HEK293 (cell line): ENCODE measurements around the gene USP21.

Experiments used
- CTCF ChIA-PET: fragments of 350-600 bp; formaldehyde crosslinking; extraction: SDS; loops from one replicate; lab custom pipeline; 2021; ENCODE audit warnings: antibody characterized with exemption; lab: Yijun Ruan, JAX
- POLR2A ChIA-PET: fragments of 300-600 bp; formaldehyde crosslinking; extraction: SDS; loops from one replicate; lab custom pipeline; 2020; ENCODE audit warnings: antibody characterized with exemption, inconsistent platforms; lab: Yijun Ruan, JAX
- H3K27ac ChIP-seq: fragments of 200-500 bp; sonication (Bioruptor generic); 2 replicates; pipeline ENCODE4 v1.5.1; 2014; ENCODE audit warnings: low read depth, low read length, control low read depth, inconsistent platforms; ENCODE audit errors: extremely low read depth
- H3K36me3 ChIP-seq, 2 experiments: fragments of 200-500 bp in 1 of 2; sonication (Bioruptor generic) in 1 of 2; 1 replicate in 1 of 2; 2 replicates in 1 of 2; pipeline ENCODE4 v1.5.1; 2014 to 2017; ENCODE audit warnings: inconsistent platforms in 2 of 2, low read length in 2 of 2; ENCODE audit not compliant: control insufficient read depth in 2 of 2, insufficient read depth in 1 of 2
- H3K4me1 ChIP-seq: fragments of 200-500 bp; sonication (Bioruptor generic); 2 replicates; pipeline ENCODE4 v1.5.1; 2014; ENCODE audit warnings: mild to moderate bottlenecking, low read length, inconsistent platforms; ENCODE audit not compliant: control insufficient read depth, insufficient read depth
- H3K4me3 ChIP-seq: 2 replicates; pipeline ENCODE4 v1.5.1; 2011; ENCODE audit warnings: low read depth, mild to moderate bottlenecking, control low read depth, low read length, moderate library complexity
- H3K9me3 ChIP-seq: fragments of 200-500 bp; sonication (Bioruptor generic); 2 replicates; pipeline ENCODE4 v1.5.1; 2014; ENCODE audit warnings: low read depth, low read length, inconsistent platforms; ENCODE audit not compliant: control insufficient read depth, insufficient read depth
- GLI4 ChIP-seq: fragments of 450-650 bp; formaldehyde crosslinking; IDR thresholded peaks from 2 replicates; pipeline ENCODE4 v1.5.1; 2016; ENCODE audit warnings: missing biosample characterization, missing genetic modification characterization
- GLIS2 ChIP-seq: fragments of 450-650 bp; formaldehyde crosslinking; IDR thresholded peaks from 2 replicates; pipeline ENCODE4 v1.5.1; 2016; ENCODE audit warnings: missing biosample characterization, missing genetic modification characterization
- KLF10 ChIP-seq: fragments of 450-650 bp; IDR thresholded peaks from 2 replicates; pipeline ENCODE4 v1.5.1; 2018; ENCODE audit warnings: missing biosample characterization, mild to moderate bottlenecking, missing genetic modification characterization
- PRDM6 ChIP-seq: fragments of 450-650 bp; formaldehyde crosslinking; IDR thresholded peaks from 2 replicates; pipeline ENCODE4 v1.5.1; 2017; ENCODE audit warnings: missing biosample characterization, missing genetic modification characterization
- SETDB1 ChIP-seq: IDR thresholded peaks from one replicate; pipeline ENCODE4 v1.6.1; 2017; ENCODE audit warnings: mild to moderate bottlenecking, low read length, moderate library complexity, mixed read lengths; ENCODE audit not compliant: insufficient read length
- SP3 ChIP-seq: fragments of 450-650 bp; formaldehyde crosslinking; IDR thresholded peaks from 2 replicates; pipeline ENCODE4 v1.5.1; 2016; ENCODE audit warnings: missing biosample characterization, missing genetic modification characterization
- ZFP69B ChIP-seq: fragments of 450-650 bp; formaldehyde crosslinking; IDR thresholded peaks from 2 replicates; pipeline ENCODE4 v1.5.1; 2016; ENCODE audit warnings: missing biosample characterization, missing genetic modification characterization
- ZNF140 ChIP-seq: fragments of 450-650 bp; formaldehyde crosslinking; IDR thresholded peaks from 2 replicates; pipeline ENCODE4 v1.5.1; 2016; ENCODE audit warnings: missing biosample characterization, missing genetic modification characterization
- ZNF157 ChIP-seq: fragments of 450-650 bp; formaldehyde crosslinking; IDR thresholded peaks from 2 replicates; pipeline ENCODE4 v1.5.1; 2016; ENCODE audit warnings: missing biosample characterization, missing genetic modification characterization
- ZNF16 ChIP-seq: fragments of 450-650 bp; formaldehyde crosslinking; IDR thresholded peaks from 2 replicates; pipeline ENCODE4 v1.5.1; 2016; ENCODE audit warnings: low read depth, missing biosample characterization, missing genetic modification characterization
- ZNF221 ChIP-seq: fragments of 450-650 bp; formaldehyde crosslinking; IDR thresholded peaks from 2 replicates; pipeline ENCODE4 v1.5.1; 2017; ENCODE audit warnings: missing biosample characterization, missing genetic modification characterization, borderline replicate concordance
- ZNF280C ChIP-seq: fragments of 450-650 bp; formaldehyde crosslinking; IDR thresholded peaks from 2 replicates; pipeline ENCODE4 v1.5.1; 2016; ENCODE audit warnings: missing biosample characterization, missing genetic modification characterization
- ZNF366 ChIP-seq: fragments of 450-650 bp; formaldehyde crosslinking; conservative IDR thresholded peaks from 2 replicates; pipeline ENCODE4 v1.5.1; 2016; ENCODE audit warnings: missing biosample characterization, missing genetic modification characterization
- ZNF510 ChIP-seq: fragments of 450-650 bp; formaldehyde crosslinking; IDR thresholded peaks from 2 replicates; pipeline ENCODE4 v1.5.1; 2018; ENCODE audit warnings: mild to moderate bottlenecking, missing genetic modification characterization, missing biosample characterization; ENCODE audit not compliant: insufficient replicate concordance
- ZNF529 ChIP-seq: fragments of 450-650 bp; formaldehyde crosslinking; IDR thresholded peaks from 2 replicates; pipeline ENCODE4 v1.5.1; 2017; ENCODE audit warnings: missing genetic modification characterization, missing biosample characterization; ENCODE audit not compliant: insufficient replicate concordance
- ZNF585B ChIP-seq: fragments of 450-650 bp; formaldehyde crosslinking; IDR thresholded peaks from 2 replicates; pipeline ENCODE4 v1.5.1; 2016; ENCODE audit warnings: missing biosample characterization, missing genetic modification characterization
- ZNF701 ChIP-seq: fragments of 450-650 bp; formaldehyde crosslinking; IDR thresholded peaks from 2 replicates; pipeline ENCODE4 v1.5.1; 2016; ENCODE audit warnings: missing biosample characterization, missing genetic modification characterization
- ZNF791 ChIP-seq: fragments of 450-650 bp; formaldehyde crosslinking; IDR thresholded peaks from 2 replicates; pipeline ENCODE4 v1.5.1; 2016; ENCODE audit warnings: missing biosample characterization, missing genetic modification characterization
- ZNF830 ChIP-seq: fragments of 450-650 bp; IDR thresholded peaks from 2 replicates; pipeline ENCODE4 v1.5.0; 2018; ENCODE audit warnings: missing biosample characterization, missing genetic modification characterization, low read depth, mild to moderate bottlenecking, moderate library complexity
- TF ChIP-seq, protein P1 (sequence below): fragments of 450-650 bp; formaldehyde crosslinking; IDR thresholded peaks from 2 replicates; pipeline ENCODE4 v1.5.1; 2017; ENCODE audit warnings: missing biosample characterization, missing genetic modification characterization
- TF ChIP-seq, protein P2 (sequence below): fragments of 450-650 bp; formaldehyde crosslinking; IDR thresholded peaks from 2 replicates; pipeline ENCODE4 v1.5.1; 2017; ENCODE audit warnings: missing biosample characterization, missing genetic modification characterization
- TF ChIP-seq, protein P3 (sequence below): fragments of 450-650 bp; formaldehyde crosslinking; IDR thresholded peaks from 2 replicates; pipeline ENCODE4 v1.5.0; 2017; ENCODE audit warnings: missing biosample characterization, missing genetic modification characterization, borderline replicate concordance

The USP21 gene

GRCh38 chr1:161162806-161163205 is 3.5 kb downstream of the USP21 start:
- POLR2A ChIA-PET, result interaction anchor here (0.6 to 1.4 kb wide), 3 partner anchors 10 to 78 kb away, joined by 3 to 5 read pairs (median 4); partner anchors contain the start of gene B4GALT3
- H3K27ac ChIP-seq, result no peak overlapping the region
- TF ChIP-seq ZNF221 (tag by site-specific recombination) (no peak), SP3 (tag by site-specific recombination) (no peak), ZNF366 (no peak), ZNF510 (tag by site-specific recombination) (no peak), ZNF16 (tag by site-specific recombination) (no peak), ZNF701 (tag by site-specific recombination) (no peak), ZNF157 (no peak), PRDM6 (tag by site-specific recombination) (no peak), ZNF140 (tag by site-specific recombination) (no peak), ZNF830 (tag by site-specific recombination) (no peak), ZNF280C (no peak)
- TF ChIP-seq, protein P1, sequence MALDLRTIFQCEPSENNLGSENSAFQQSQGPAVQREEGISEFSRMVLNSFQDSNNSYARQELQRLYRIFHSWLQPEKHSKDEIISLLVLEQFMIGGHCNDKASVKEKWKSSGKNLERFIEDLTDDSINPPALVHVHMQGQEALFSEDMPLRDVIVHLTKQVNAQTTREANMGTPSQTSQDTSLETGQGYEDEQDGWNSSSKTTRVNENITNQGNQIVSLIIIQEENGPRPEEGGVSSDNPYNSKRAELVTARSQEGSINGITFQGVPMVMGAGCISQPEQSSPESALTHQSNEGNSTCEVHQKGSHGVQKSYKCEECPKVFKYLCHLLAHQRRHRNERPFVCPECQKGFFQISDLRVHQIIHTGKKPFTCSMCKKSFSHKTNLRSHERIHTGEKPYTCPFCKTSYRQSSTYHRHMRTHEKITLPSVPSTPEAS (tag by site-specific recombination), result no peak
- peaks cover 7% of the 10 kb centered on the region; the same call in 1 of the 2 replicates for H3K4me1 ChIP-seq
- CTCF ChIA-PET, result interaction anchor here (1.0 to 1.6 kb wide), 2 partner anchors 20 to 30 kb away, joined by 3 to 5 read pairs; no protein-coding TSS in a partner anchor
- no peak overlapping the region for H3K4me3 ChIP-seq
- no peaks in the 10 kb centered on the region for H3K9me3 ChIP-seq
- H3K36me3 ChIP-seq, result peaks cover 0 to 60% of the 10 kb centered on the region in 2 experiments; a peak in 1 of 3 replicates

DNA sequence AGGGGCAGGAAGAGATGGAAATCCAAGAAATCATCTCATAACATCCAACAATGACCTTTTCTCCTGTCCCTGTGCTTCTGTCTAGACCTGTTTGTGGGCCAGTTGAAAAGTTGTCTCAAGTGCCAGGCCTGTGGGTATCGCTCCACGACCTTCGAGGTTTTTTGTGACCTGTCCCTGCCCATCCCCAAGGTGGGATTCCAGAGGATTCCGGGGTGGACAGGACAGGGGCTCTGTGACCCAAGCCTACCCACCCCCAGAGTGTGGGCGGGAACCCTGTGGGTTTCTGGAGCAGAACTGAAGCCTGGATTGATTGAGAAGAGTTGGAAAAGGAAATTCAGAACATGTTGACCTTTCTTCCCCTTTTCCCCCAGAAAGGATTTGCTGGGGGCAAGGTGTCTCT is 4.5 kb downstream of the USP21 start:
- TF ChIP-seq ZNF791 (tag by site-specific recombination) (no peak), ZNF529 (tag by site-specific recombination) (no peak), KLF10 (no peak), ZFP69B (no peak), GLI4 (tag by site-specific recombination) (no peak), GLIS2 (no peak), ZNF585B (no peak), SETDB1 (no peak)
- TF ChIP-seq, protein P2, sequence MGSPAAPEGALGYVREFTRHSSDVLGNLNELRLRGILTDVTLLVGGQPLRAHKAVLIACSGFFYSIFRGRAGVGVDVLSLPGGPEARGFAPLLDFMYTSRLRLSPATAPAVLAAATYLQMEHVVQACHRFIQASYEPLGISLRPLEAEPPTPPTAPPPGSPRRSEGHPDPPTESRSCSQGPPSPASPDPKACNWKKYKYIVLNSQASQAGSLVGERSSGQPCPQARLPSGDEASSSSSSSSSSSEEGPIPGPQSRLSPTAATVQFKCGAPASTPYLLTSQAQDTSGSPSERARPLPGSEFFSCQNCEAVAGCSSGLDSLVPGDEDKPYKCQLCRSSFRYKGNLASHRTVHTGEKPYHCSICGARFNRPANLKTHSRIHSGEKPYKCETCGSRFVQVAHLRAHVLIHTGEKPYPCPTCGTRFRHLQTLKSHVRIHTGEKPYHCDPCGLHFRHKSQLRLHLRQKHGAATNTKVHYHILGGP, result no peak
- TF ChIP-seq, protein P3, sequence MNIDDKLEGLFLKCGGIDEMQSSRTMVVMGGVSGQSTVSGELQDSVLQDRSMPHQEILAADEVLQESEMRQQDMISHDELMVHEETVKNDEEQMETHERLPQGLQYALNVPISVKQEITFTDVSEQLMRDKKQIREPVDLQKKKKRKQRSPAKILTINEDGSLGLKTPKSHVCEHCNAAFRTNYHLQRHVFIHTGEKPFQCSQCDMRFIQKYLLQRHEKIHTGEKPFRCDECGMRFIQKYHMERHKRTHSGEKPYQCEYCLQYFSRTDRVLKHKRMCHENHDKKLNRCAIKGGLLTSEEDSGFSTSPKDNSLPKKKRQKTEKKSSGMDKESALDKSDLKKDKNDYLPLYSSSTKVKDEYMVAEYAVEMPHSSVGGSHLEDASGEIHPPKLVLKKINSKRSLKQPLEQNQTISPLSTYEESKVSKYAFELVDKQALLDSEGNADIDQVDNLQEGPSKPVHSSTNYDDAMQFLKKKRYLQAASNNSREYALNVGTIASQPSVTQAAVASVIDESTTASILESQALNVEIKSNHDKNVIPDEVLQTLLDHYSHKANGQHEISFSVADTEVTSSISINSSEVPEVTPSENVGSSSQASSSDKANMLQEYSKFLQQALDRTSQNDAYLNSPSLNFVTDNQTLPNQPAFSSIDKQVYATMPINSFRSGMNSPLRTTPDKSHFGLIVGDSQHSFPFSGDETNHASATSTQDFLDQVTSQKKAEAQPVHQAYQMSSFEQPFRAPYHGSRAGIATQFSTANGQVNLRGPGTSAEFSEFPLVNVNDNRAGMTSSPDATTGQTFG (tag by site-specific recombination), result no peak
- H3K4me3 ChIP-seq, result no peak overlapping the region
- H3K4me1 ChIP-seq, result peaks cover 7% of the 10 kb centered on the region; the same call in 1 of the 2 replicates
- ChIA-PET POLR2A (interaction anchor here (1.0 to 4.8 kb wide), 2 partner anchors 10 to 31 kb away, joined by 4 to 24 read pairs; partner anchors contain the start of genes DEDD and UFC1), CTCF (interaction anchor here (0.6 to 2.6 kb wide), 3 partner anchors 16 to 28 kb away, joined by 4 to 12 read pairs (median 8); no protein-coding TSS in a partner anchor)
- peaks cover 0 to 60% of the 10 kb centered on the region in 2 experiments; a peak in 1 of 3 replicates for H3K36me3 ChIP-seq
- H3K27ac ChIP-seq, result no peak overlapping the region
- H3K9me3 ChIP-seq, result no peaks in the 10 kb centered on the region
